ENCODE results near the gene PTPN3. TPM values are rescaled to one million over a fixed set of nuclear protein-coding genes. Genes with fewer than 3 reads are reported as not detected.

The PTPN3 gene
- total RNA-seq, 4 donors from 2014 or later = 3.1 to 9.0 (median 5.7) TPM

DNA sequence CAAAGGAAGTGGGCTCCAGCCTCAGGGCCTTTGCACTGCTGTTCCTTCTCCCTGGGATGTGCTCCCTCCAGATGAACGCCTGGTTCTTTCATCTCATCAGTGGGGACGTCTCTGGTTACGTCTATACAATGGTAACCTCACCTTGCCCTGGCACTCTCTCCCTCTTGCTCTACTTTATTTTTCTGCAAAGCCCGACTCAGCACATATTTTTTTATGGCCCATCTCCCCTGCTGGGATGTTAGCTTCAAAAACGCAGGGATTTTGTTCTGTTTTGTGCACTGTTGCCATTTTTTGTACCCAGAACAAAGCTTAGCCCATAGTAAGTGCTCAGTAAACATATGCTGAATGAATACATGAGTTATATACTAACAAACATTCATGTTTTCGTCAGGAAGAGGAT, 37.5 kb downstream of the PTPN3 start:
- TF ChIP-seq, protein P1, sequence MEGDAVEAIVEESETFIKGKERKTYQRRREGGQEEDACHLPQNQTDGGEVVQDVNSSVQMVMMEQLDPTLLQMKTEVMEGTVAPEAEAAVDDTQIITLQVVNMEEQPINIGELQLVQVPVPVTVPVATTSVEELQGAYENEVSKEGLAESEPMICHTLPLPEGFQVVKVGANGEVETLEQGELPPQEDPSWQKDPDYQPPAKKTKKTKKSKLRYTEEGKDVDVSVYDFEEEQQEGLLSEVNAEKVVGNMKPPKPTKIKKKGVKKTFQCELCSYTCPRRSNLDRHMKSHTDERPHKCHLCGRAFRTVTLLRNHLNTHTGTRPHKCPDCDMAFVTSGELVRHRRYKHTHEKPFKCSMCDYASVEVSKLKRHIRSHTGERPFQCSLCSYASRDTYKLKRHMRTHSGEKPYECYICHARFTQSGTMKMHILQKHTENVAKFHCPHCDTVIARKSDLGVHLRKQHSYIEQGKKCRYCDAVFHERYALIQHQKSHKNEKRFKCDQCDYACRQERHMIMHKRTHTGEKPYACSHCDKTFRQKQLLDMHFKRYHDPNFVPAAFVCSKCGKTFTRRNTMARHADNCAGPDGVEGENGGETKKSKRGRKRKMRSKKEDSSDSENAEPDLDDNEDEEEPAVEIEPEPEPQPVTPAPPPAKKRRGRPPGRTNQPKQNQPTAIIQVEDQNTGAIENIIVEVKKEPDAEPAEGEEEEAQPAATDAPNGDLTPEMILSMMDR (IDR thresholded peaks at IDR 0.05; ENCODE audit: low read depth) = no peak

DNA sequence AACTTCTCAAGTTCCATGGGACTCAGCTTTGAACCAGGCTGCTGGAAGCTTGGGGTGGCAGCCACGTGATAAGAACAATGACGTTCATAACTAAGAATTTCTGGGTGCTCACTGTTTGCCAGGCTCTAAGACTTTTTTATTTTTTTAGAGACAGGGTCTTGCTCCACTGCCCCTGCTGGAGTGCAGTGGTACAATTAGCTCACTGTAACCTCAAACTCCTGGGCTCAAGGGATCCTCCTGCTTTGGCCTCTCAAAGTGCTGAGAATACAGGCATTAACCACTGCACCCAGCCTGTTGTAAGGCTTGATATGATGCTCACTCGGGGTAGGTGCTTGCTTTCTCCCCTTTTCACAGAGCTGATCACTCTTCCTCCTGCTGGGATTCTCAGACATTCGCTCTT, 38.7 kb downstream of the PTPN3 start:
- TF ChIP-seq, protein P1 (IDR thresholded peaks at IDR 0.05; ENCODE audit: low read depth) = no peak

DNA sequence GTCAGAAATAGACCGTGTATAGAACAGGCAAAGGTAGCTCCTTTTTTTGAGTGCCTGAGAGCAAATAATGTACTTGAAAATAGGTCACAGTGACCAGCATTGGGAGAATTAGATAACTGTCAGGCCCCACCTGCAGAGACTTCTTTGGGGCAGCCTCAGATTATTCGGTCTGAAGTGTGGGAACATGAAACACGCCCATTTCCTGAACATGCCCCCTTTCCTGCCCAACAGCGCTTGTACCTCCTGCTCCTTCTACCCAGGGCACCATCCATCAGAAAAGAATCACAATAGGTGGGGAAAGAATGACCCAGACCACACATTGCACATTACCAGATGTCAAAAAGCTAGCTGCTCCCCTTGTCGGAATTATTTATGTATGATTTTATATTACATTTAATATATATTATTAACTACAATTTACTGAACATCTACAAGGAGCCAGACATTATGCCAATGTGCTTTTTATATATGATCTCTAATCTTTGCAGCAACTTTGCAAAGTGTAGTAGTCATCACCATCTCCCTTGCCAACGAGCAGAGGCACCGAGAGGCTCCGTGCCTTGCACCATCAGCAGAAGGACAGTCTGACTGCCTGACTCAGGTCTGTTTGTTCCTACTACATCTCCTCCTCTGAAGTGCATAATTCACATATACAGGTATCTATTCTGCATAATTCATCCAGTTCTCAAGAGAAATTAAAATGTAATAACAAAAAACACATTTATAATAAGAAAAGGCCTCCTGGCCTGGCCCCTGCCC, 39.5 kb downstream of the PTPN3 start:
- TF ChIP-seq, protein P1 (IDR thresholded peaks at IDR 0.05; ENCODE audit: low read depth) = no peak

DNA sequence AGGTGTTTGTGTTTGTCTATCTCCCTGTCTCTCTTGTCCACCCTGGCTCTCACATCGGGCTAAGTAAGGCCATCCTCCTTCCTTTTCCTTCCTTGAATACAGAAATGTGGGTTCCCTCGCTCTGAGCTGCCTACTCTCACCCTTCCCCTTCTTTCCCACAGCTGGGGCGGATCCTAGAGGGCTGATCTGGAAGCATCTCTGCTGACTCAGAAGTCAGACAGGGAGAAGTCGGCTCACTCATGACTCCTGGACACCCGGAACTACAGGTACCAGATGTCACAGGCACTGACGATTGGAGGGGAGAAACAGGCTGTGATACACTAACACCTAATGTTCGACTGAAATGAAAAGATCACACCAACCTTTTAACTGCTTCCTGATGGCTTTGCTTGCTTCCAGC, 41.3 kb downstream of the PTPN3 start:
- TF ChIP-seq, protein P1 (IDR thresholded peaks at IDR 0.05; ENCODE audit: low read depth) = no peak

DNA sequence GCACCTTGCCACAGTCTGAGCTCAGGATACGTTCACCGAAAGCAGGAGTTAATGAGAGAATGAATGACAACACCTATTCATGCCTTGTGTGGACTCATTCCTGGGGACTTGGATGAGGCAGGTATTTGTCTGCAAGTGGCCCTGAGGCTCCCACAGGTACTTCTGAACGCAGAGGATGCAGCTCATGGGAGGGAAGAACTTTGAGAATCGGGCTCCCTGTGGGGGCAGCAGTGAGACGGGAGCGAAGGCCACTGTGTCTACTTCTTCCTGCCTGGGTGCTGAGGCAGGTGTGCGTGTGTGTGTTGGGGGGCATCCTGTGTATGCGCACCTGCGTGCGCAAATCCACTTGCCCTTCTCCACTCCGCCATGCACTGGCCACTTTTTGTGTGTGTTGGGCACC, 42.2 kb downstream of the PTPN3 start:
- TF ChIP-seq, protein P1 (IDR thresholded peaks at IDR 0.05; ENCODE audit: low read depth) = no peak

DNA sequence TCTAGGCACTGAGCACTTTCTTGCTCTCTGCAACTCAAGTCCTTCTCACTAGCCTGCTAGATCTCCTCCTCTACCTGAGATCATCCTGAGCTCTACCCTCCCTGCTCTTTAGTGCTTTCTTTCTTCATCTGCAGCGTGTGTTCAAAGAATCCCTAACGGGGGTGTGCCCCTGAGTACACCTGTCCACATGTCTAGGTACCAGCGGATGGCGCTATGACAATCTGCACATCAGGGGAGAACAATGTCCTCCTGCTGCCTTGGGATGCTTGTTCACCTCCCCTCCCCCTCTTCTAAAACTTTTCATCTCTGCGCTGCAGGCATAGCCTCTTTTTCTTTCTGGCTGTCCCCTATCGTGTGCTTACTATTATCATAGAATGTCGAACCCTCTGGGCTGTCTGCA, 42.7 kb downstream of the PTPN3 start:
- TF ChIP-seq, protein P1 (IDR thresholded peaks at IDR 0.05; ENCODE audit: low read depth) = no peak

DNA sequence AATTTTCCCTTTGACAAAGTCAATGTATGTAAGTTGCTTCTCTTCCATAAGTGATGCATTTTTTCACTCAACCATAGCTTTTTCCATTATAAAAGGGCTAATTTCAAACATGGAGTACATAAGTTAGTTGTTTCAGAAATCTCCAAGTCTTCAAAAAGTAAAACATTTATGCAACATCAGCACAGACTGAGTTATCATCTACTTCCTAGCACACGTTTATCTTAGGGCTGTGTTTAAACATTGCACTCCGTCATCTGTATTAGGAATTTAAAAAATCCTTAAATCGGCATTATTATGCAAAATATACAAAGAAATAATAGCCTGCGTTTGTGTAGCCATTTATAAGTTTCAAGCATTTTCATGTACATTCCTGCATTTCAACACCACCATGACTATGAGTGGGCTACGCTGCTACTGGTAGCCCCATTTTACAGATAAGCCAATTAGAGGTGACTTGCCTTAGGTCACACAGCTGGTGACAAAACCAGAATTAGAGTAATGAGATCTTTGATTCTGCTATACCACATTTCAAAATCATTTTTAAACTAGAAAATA, 43.4 kb downstream of the PTPN3 start:
- TF ChIP-seq, protein P1 (IDR thresholded peaks at IDR 0.05; ENCODE audit: low read depth) = no peak
